Measurements from ENCODE around the gene NOTCH1. TPM values are rescaled to one million over a fixed set of nuclear protein-coding genes. Genes with fewer than 3 reads are reported as not detected.

The NOTCH1 gene
- total RNA-seq, 1 experiment from 2014 or later, result 39.2 TPM

DNA sequence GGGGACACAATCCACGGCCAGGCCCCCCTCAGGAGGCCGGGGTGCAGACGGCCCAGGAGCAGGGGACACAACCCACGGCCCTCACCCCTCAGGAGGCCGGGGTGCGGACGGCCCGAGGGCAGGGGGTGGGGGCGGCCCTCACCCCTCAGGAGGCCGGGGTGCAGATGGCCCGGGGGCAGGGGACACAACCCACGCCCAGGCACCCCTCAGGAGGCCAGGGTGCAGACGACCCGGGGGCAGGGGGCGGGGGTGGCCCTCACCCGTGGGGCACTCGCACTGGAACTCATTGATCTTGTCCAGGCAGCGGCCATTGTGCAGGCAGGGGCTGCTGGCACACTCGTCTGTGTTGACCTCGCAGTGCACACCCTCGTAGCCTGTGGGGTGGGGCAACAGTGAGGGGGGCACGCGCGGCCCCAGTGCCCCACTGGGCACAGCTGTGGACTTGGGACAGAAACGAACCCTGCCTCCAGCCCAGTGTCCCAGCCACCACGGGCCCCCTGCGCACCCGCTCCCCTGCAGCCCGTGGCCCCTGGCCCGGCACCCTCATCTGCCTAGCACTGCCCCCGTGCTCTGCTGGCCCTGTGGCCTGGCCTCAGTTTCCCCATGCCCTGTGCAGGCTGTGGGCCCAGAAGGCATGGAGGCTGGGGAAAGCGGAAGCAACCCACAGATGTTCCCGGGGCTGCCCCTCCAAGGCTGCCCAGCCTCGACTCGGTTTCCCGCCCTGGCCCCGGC, 28.7 kb downstream of the NOTCH1 start:
- Histone ChIP-seq H3F3A (ENCODE audit: insufficient read depth, low read depth) (no peaks in the 10 kb centered on the region), H3K27me3 (ENCODE audit: insufficient read depth, low read depth) (no peaks in the 10 kb centered on the region), H3K4me2 (no peak overlapping the region), H3K27ac (no peak overlapping the region), H3K36me3 (ENCODE audit: low read depth) (no peaks in the 10 kb centered on the region), H3K9me2 (ENCODE audit: insufficient read depth) (no peaks in the 10 kb centered on the region), H3K4me3 (no peak overlapping the region), H3K4me1 (replicated peaks; ENCODE audit: insufficient read depth) (no peaks in the 10 kb centered on the region), H4K20me1 (ENCODE audit: insufficient read depth) (no peaks in the 10 kb centered on the region; the same call in 1 of the 2 replicates), H2AFZ (no peak overlapping the region), H3K9me3 (ENCODE audit: insufficient read depth, low read depth) (no peaks in the 10 kb centered on the region), H3K79me2 (ENCODE audit: low read depth) (no peaks in the 10 kb centered on the region)
- BruUV-seq (replicated peaks), result no TSS peak
- ChIA-PET POLR2A (ENCODE audit: unreplicated experiment) (no interaction called here), CTCF (no interaction called here)
- TF ChIP-seq CTCF (conservative IDR thresholded peaks at IDR 0.05) (no peak), EZH2 (IDR thresholded peaks at IDR 0.05; ENCODE audit: low read depth) (no peak)
- intact Hi-C loops (cut with micrococcal nuclease; ENCODE audit: unreplicated experiment), result no loop called here
- DNase-seq, result no peak

DNA sequence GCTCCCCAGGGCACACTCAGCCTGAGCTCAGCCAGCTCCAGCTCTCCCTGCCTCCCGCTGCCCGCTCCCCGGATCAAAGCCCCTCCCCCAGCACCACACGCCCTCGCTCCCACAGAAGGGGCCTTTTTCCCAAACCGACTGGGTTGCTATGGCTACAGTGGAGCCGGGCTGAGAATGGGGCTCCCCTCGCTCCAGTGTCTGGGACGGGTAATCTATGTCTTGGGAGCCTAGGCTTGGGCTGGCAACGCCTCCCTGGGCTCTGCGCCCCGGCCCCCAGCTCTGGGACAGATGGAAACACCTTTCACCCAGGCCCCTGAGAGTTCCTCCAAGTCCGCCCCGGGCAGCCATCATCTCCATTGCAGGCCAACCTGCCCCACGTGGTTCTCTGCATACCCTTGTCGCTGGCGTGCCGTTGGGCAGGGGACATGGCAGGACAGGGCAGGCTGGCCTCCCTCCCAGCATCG, 29.6 kb downstream of the NOTCH1 start:
- no peaks in the 10 kb centered on the region for H3K9me2 ChIP-seq (ENCODE audit: insufficient read depth)
- H3K27me3 ChIP-seq (ENCODE audit: insufficient read depth, low read depth), result no peaks in the 10 kb centered on the region
- no peak overlapping the region for H2AFZ ChIP-seq
- no peaks in the 10 kb centered on the region for H3K4me1 ChIP-seq (replicated peaks; ENCODE audit: insufficient read depth)
- no peaks in the 10 kb centered on the region for H3K36me3 ChIP-seq (ENCODE audit: low read depth)
- no peak overlapping the region for H3K27ac ChIP-seq
- H3K4me3 ChIP-seq, result no peak overlapping the region
- H4K20me1 ChIP-seq (ENCODE audit: insufficient read depth), result no peaks in the 10 kb centered on the region; the same call in 1 of the 2 replicates
- H3F3A ChIP-seq (ENCODE audit: insufficient read depth, low read depth), result no peaks in the 10 kb centered on the region
- intact Hi-C loops (cut with micrococcal nuclease; ENCODE audit: unreplicated experiment), result no loop called here
- H3K4me2 ChIP-seq, result no peak overlapping the region
- no TSS peak for BruUV-seq (replicated peaks)
- DNase-seq, result no peak
- CTCF ChIA-PET, result no interaction called here
- POLR2A ChIA-PET (ENCODE audit: unreplicated experiment), result no interaction called here
- no peak for TF ChIP-seq EZH2 (IDR thresholded peaks at IDR 0.05; ENCODE audit: low read depth)
- TF ChIP-seq CTCF (conservative IDR thresholded peaks at IDR 0.05), result no peak
- no peaks in the 10 kb centered on the region for H3K79me2 ChIP-seq (ENCODE audit: low read depth)
- no peaks in the 10 kb centered on the region for H3K9me3 ChIP-seq (ENCODE audit: insufficient read depth, low read depth)

GRCh38 chr9:136515276-136515675, 30.6 kb downstream of the NOTCH1 start:
- DNase-seq, result no peak
- H3K79me2 ChIP-seq (ENCODE audit: low read depth), result no peaks in the 10 kb centered on the region
- H3K9me2 ChIP-seq (ENCODE audit: insufficient read depth), result no peaks in the 10 kb centered on the region
- ChIA-PET POLR2A (ENCODE audit: unreplicated experiment) (no interaction called here), CTCF (no interaction called here)
- no peaks in the 10 kb centered on the region for H3K4me1 ChIP-seq (replicated peaks; ENCODE audit: insufficient read depth)
- H3K27ac ChIP-seq, result no peak overlapping the region
- BruUV-seq (replicated peaks), result no TSS peak
- H4K20me1 ChIP-seq (ENCODE audit: insufficient read depth), result no peaks in the 10 kb centered on the region; the same call in 1 of the 2 replicates
- H3F3A ChIP-seq (ENCODE audit: insufficient read depth, low read depth), result no peaks in the 10 kb centered on the region
- no peaks in the 10 kb centered on the region for H3K36me3 ChIP-seq (ENCODE audit: low read depth)
- no peak for TF ChIP-seq CTCF (conservative IDR thresholded peaks at IDR 0.05)
- no peak for TF ChIP-seq EZH2 (IDR thresholded peaks at IDR 0.05; ENCODE audit: low read depth)
- intact Hi-C loops (cut with micrococcal nuclease; ENCODE audit: unreplicated experiment), result no loop called here
- H3K9me3 ChIP-seq (ENCODE audit: insufficient read depth, low read depth), result no peaks in the 10 kb centered on the region
- H3K27me3 ChIP-seq (ENCODE audit: insufficient read depth, low read depth), result no peaks in the 10 kb centered on the region
- H2AFZ ChIP-seq, result no peak overlapping the region
- H3K4me2 ChIP-seq, result no peak overlapping the region
- H3K4me3 ChIP-seq, result no peak overlapping the region
